ENCODE data around the gene TMEM178B.

TMEM178B gene

GRCh38 chr7:141265668-141266067, 191.8 kb downstream of the TMEM178B start:
- no peak for DNase-seq

- no peak for DNase-seq
These were observed 194.8 kb downstream of the TMEM178B start for GRCh38 chr7:141268614-141269013.

GRCh38 chr7:141271451-141271850, 197.6 kb downstream of the TMEM178B start:
- DNase-seq, result no peak

- no peak for DNase-seq
These were observed 198.6 kb downstream of the TMEM178B start for GRCh38 chr7:141272417-141272816.

GRCh38 chr7:141275350-141275749, 201.5 kb downstream of the TMEM178B start:
- DNase-seq, result no peak

GRCh38 chr7:141276031-141276430, 202.2 kb downstream of the TMEM178B start:
- no peak for DNase-seq

GRCh38 chr7:141280100-141280499, 206.2 kb downstream of the TMEM178B start:
- DNase-seq, result no peak

- DNase-seq, result no peak
These were observed 207.4 kb downstream of the TMEM178B start for GRCh38 chr7:141281311-141281710.

GRCh38 chr7:141286522-141286921, 212.7 kb downstream of the TMEM178B start:
- no peak for DNase-seq

- no peak for DNase-seq
These were observed 214.1 kb downstream of the TMEM178B start for GRCh38 chr7:141287936-141288335.

- no peak for DNase-seq
These were observed 214.8 kb downstream of the TMEM178B start for GRCh38 chr7:141288626-141289025.

- no peak for DNase-seq
These were observed 216.5 kb downstream of the TMEM178B start for GRCh38 chr7:141290365-141290764.

- no peak for DNase-seq
These were observed 217.1 kb downstream of the TMEM178B start for GRCh38 chr7:141290973-141291372.

GRCh38 chr7:141291541-141291940, 217.7 kb downstream of the TMEM178B start:
- DNase-seq, result no peak

GRCh38 chr7:141294143-141294829, 220.4 kb downstream of the TMEM178B start:
- DNase-seq, result no peak

GRCh38 chr7:141295367-141295895, 221.6 kb downstream of the TMEM178B start:
- no peak for DNase-seq

- DNase-seq, result no peak
These were observed 227.0 kb downstream of the TMEM178B start for GRCh38 chr7:141300816-141301215.

GRCh38 chr7:141301544-141301943, 227.7 kb downstream of the TMEM178B start:
- DNase-seq, result no peak

GRCh38 chr7:141302617-141303016, 228.8 kb downstream of the TMEM178B start:
- no peak for DNase-seq

- no peak for DNase-seq
These were observed 230.4 kb downstream of the TMEM178B start for GRCh38 chr7:141304291-141304690.

GRCh38 chr7:141306081-141306480, 232.2 kb downstream of the TMEM178B start:
- DNase-seq, result no peak

- no peak for DNase-seq
These were observed 238.5 kb downstream of the TMEM178B start for GRCh38 chr7:141312395-141312794.

GRCh38 chr7:141312828-141313521, 239.1 kb downstream of the TMEM178B start:
- no peak for DNase-seq

GRCh38 chr7:141313896-141314295, 240.0 kb downstream of the TMEM178B start:
- no peak for DNase-seq

Data from activated CD4-positive, alpha-beta T cell treated with anti-CD3 and anti-CD28 coated beads for 1 hour (primary cell).